T-cell (primary cell): ENCODE data around the gene APBB1IP. TPM values are rescaled to one million over a fixed set of nuclear protein-coding genes. Genes with fewer than 3 reads are reported as not detected.
A peak's percentile ranks its signal among the peaks of the same experiment; 100 is the strongest.

Experiments
- ATAC-seq, 4 experiments: fragments of 200-7000 bp in 3 of 4; fragments of 150-1000 bp in 1 of 4; cut with Tn5 transposase; replicated peaks in 1 of 4; 1 replicate in 3 of 4; 2 replicates in 1 of 4; pipeline ENCODE4 v1.10.0; 2021; ENCODE audit warnings: moderate library complexity in 3 of 4, mild to moderate bottlenecking in 2 of 4, moderate number of reproducible peaks in 1 of 4
- CTCF ChIA-PET, 2 donors: fragments of 300-600 bp; sonication (Branson Sonifier 250); formaldehyde crosslinking; loops; one replicate each; lab custom pipeline; 2022; ENCODE audit warnings: antibody characterized with exemption in 2 of 2; lab: Charles Lee
- POLR2A ChIA-PET, 2 donors: fragments of 300-600 bp; sonication (Branson Sonifier 250); formaldehyde crosslinking; loops; one replicate each; lab custom pipeline; 2022; ENCODE audit warnings: antibody characterized with exemption in 2 of 2; lab: Charles Lee
- DNase-seq, 35 experiments: peaks; one replicate each; pipeline versions ENCODE4 v3.0.0 to v3.0.0-alpha.2; 2013 to 2023
- H3K27ac ChIP-seq: one replicate; pipeline ENCODE4 v1.5.1; 2013; ENCODE audit warnings: low read length
- H3K27me3 ChIP-seq, 2 experiments: replicated peaks in 1 of 2; 1 replicate in 1 of 2; 2 replicates in 1 of 2; pipeline versions ENCODE4 v1.6.1 to v1.7.0; 2013; ENCODE audit warnings: low read length in 1 of 2, mixed read lengths in 1 of 2; ENCODE audit not compliant: control insufficient read depth in 2 of 2, insufficient read depth in 2 of 2; ENCODE audit errors: extremely low read depth in 1 of 2
- H3K36me3 ChIP-seq, 2 donors: 1 replicate in 1 of 2; 2 replicates in 1 of 2; pipeline versions ENCODE4 v1.6.1 to v1.7.0; 2013; ENCODE audit warnings: low read length in 1 of 2; ENCODE audit not compliant: control insufficient read depth in 2 of 2, insufficient read depth in 1 of 2; ENCODE audit errors: extremely low read depth in 1 of 2
- H3K4me1 ChIP-seq, 2 experiments: 1 replicate in 1 of 2; 2 replicates in 1 of 2; pipeline versions ENCODE4 v1.6.1 to v1.7.0; 2013; ENCODE audit warnings: low read length in 2 of 2, mixed read lengths in 1 of 2; ENCODE audit not compliant: insufficient read depth in 2 of 2, control insufficient read depth in 1 of 2; ENCODE audit errors: extremely low read depth in 1 of 2
- H3K4me3 ChIP-seq, 2 donors: 1 replicate in 1 of 2; 2 replicates in 1 of 2; pipeline versions ENCODE4 v1.5.1 to v1.7.0; 2013; ENCODE audit warnings: mild to moderate bottlenecking in 2 of 2, low read length in 1 of 2, moderate library complexity in 1 of 2; ENCODE audit not compliant: control insufficient read depth in 1 of 2; ENCODE audit errors: extremely low read depth in 1 of 2
- H3K9me3 ChIP-seq: 2 replicates; pipeline ENCODE4 v1.7.0; 2013
- H3K27ac Mint-ChIP-seq, 2 donors: one replicate each; pipeline ENCODE4 v1.8.0; 2020 to 2021; ENCODE audit warnings: mild to moderate bottlenecking in 2 of 2, mixed read lengths in 2 of 2
- H3K27me3 Mint-ChIP-seq, 2 donors: one replicate each; pipeline ENCODE4 v1.8.0; 2021 to 2022; ENCODE audit warnings: mixed read lengths in 2 of 2
- H3K36me3 Mint-ChIP-seq: one replicate; pipeline ENCODE4 v1.8.0; 2021; ENCODE audit warnings: mixed read lengths
- H3K4me1 Mint-ChIP-seq, 3 donors: one replicate each; pipeline ENCODE4 v1.8.0; 2020 to 2022; ENCODE audit warnings: mixed read lengths in 3 of 3, mild to moderate bottlenecking in 1 of 3
- H3K4me3 Mint-ChIP-seq, 3 donors: one replicate each; pipeline ENCODE4 v1.8.0; 2020 to 2022; ENCODE audit warnings: mild to moderate bottlenecking in 3 of 3, mixed read lengths in 3 of 3, moderate library complexity in 3 of 3
- H3K9me3 Mint-ChIP-seq, 3 donors: one replicate each; pipeline ENCODE4 v1.8.0; 2020 to 2022; ENCODE audit warnings: mixed read lengths in 3 of 3
- WGBS: methylation state at CpG from one replicate; pipeline ENCODE4 v1.1.5; 2013; ENCODE audit warnings: missing lambda C conversion rate; ENCODE audit not compliant: insufficient coverage; 5-methylcytosine and 5-hydroxymethylcytosine counted together
- total RNA-seq, 35 experiments: library from RNA in 6 of 35; stranded (reverse) in 6 of 35; fragments of 120-200 nt in 1 of 35; gene quantifications; one replicate each; pipeline versions ENCODE4 v1.2.1 to v1.2.4 and lab custom pipeline; 2013 to 2026

APBB1IP gene
- total RNA-seq, 5 donors from 2014 or later (not counting 1 experiment from before 2014, with no cell fraction given) = 86.5 to 102 (median 88.4) TPM

GRCh38 chr10:26519803-26520202, 81.7 kb downstream of the APBB1IP start:
- Histone ChIP-seq H3K27me3 (no peaks in the 10 kb centered on the region), H3K36me3 (peaks cover 26 to 91% of the 10 kb centered on the region in 2 donors), H3K4me1 (no peaks in the 10 kb centered on the region), H3K27ac (no peak overlapping the region), H3K9me3 (no peaks in the 10 kb centered on the region), H3K4me3 (no peak overlapping the region)
- DNase-seq (no peak), ATAC-seq (no peak)
- Mint-ChIP-seq H3K4me3 (no peak overlapping the region), H3K27ac (peak overlapping the region in 1 of 2 donors; percentile 4), H3K36me3 (peaks cover 83% of the 10 kb centered on the region), H3K4me1 (peaks cover 26 to 38% (median 28%) of the 10 kb centered on the region in 3 donors), H3K27me3 (no peaks in the 10 kb centered on the region), H3K9me3 (peaks cover 0 to 4% (median 4%) of the 10 kb centered on the region in 3 donors)
- WGBS = 100% methylated on average over 1 of the region's 1 CpG
- CTCF ChIA-PET = no interaction called here
- POLR2A ChIA-PET = interaction anchor here in 1 of 2 donors (0.5 to 0.6 kb wide), 2 partner anchors 16 to 490 kb away, joined by 3 read pairs; no protein-coding TSS in a partner anchor

GRCh38 chr10:26520575-26520974, 82.4 kb downstream of the APBB1IP start:
- POLR2A ChIA-PET = interaction anchor here in 1 of 2 donors (0.5 to 0.6 kb wide), 2 partner anchors 17 to 489 kb away, joined by 3 read pairs; no protein-coding TSS in a partner anchor
- CTCF ChIA-PET = no interaction called here
- Mint-ChIP-seq H3K4me3 (no peak overlapping the region), H3K27ac (peak overlapping the region in 1 of 2 donors; percentile 4), H3K36me3 (peaks cover 82% of the 10 kb centered on the region), H3K27me3 (no peaks in the 10 kb centered on the region), H3K4me1 (peaks cover 23 to 38% (median 31%) of the 10 kb centered on the region in 3 donors), H3K9me3 (peaks cover 0 to 4% (median 4%) of the 10 kb centered on the region in 3 donors)
- Histone ChIP-seq H3K9me3 (no peaks in the 10 kb centered on the region), H3K4me3 (no peak overlapping the region), H3K4me1 (no peaks in the 10 kb centered on the region), H3K36me3 (peaks cover 26 to 90% of the 10 kb centered on the region in 2 donors), H3K27me3 (no peaks in the 10 kb centered on the region), H3K27ac (no peak overlapping the region)
- ATAC-seq (no peak), DNase-seq (peak in 1 of 35 experiments; percentile 8)
- no CpG with 5 or more reads among the region's 1 CpG for WGBS

GRCh38 chr10:26524161-26524896, 86.2 kb downstream of the APBB1IP start:
- WGBS = 100% methylated on average over 2 of the region's 6 CpGs
- CTCF ChIA-PET = interaction anchor here in 1 of 2 donors (0.7 to 1.0 kb wide), 2 partner anchors 185 to 699 kb away, joined by 4 read pairs; no protein-coding TSS in a partner anchor
- Mint-ChIP-seq H3K4me3 (no peak overlapping the region), H3K9me3 (peaks cover 0 to 4% (median 1%) of the 10 kb centered on the region in 3 donors), H3K27ac (peak overlapping the region; percentile 44 to 76), H3K4me1 (peaks cover 21 to 32% (median 26%) of the 10 kb centered on the region in 3 donors), H3K36me3 (peaks cover 72% of the 10 kb centered on the region), H3K27me3 (no peaks in the 10 kb centered on the region)
- no peaks in the 10 kb centered on the region for H3K9me3 ChIP-seq
- H3K4me3 ChIP-seq = no peak overlapping the region
- no peaks in the 10 kb centered on the region for H3K4me1 ChIP-seq
- H3K27me3 ChIP-seq = no peaks in the 10 kb centered on the region
- POLR2A ChIA-PET = interaction anchor here in 1 of 2 donors (0.6 kb wide), 1 partner anchor 10 kb away, joined by 3 read pairs; no protein-coding TSS in a partner anchor
- H3K27ac ChIP-seq = no peak overlapping the region
- ATAC-seq = no peak
- peaks cover 2 to 89% of the 10 kb centered on the region in 2 donors for H3K36me3 ChIP-seq
- no peak for DNase-seq

GRCh38 chr10:26525586-26525985, 87.4 kb downstream of the APBB1IP start:
- CTCF ChIA-PET = interaction anchor here in 1 of 2 donors (0.5 to 1.0 kb wide), 2 partner anchors 34 to 698 kb away, joined by 4 to 5 read pairs; no protein-coding TSS in a partner anchor
- peaks cover 59% of the 10 kb centered on the region for H3K36me3 Mint-ChIP-seq

GRCh38 chr10:26527018-26527417, 88.9 kb downstream of the APBB1IP start:
- H3K4me3 Mint-ChIP-seq = no peak overlapping the region
- H3K27ac Mint-ChIP-seq = peak overlapping the region; percentile 16
- H3K27me3 Mint-ChIP-seq = no peaks in the 10 kb centered on the region
- H3K36me3 ChIP-seq = peaks cover 8 to 80% of the 10 kb centered on the region in 2 donors
- no peak overlapping the region for H3K27ac ChIP-seq
- no peaks in the 10 kb centered on the region for H3K4me1 ChIP-seq
- H3K4me3 ChIP-seq = no peak overlapping the region
- ATAC-seq (no peak), DNase-seq (no peak)
- peaks cover 11 to 22% (median 17%) of the 10 kb centered on the region in 3 donors for H3K4me1 Mint-ChIP-seq
- ChIA-PET POLR2A (interaction anchor here in 1 of 2 donors (0.6 kb wide), 1 partner anchor 16 kb away, joined by 3 read pairs; no protein-coding TSS in a partner anchor), CTCF (no interaction called here)
- H3K9me3 Mint-ChIP-seq = no peaks in the 10 kb centered on the region
- 100% methylated on average over 1 of the region's 2 CpGs for WGBS
- no peaks in the 10 kb centered on the region for H3K27me3 ChIP-seq
- H3K36me3 Mint-ChIP-seq = peaks cover 52% of the 10 kb centered on the region
- no peaks in the 10 kb centered on the region for H3K9me3 ChIP-seq

More at GRCh38 chr10:26525586-26525985, 87.4 kb downstream of the APBB1IP start:
- ATAC-seq (no peak), DNase-seq (no peak)
- Histone ChIP-seq H3K4me1 (no peaks in the 10 kb centered on the region), H3K27me3 (no peaks in the 10 kb centered on the region), H3K36me3 (peaks cover 8 to 84% of the 10 kb centered on the region in 2 donors), H3K9me3 (no peaks in the 10 kb centered on the region), H3K27ac (no peak overlapping the region), H3K4me3 (no peak overlapping the region)
- no peaks in the 10 kb centered on the region for H3K9me3 Mint-ChIP-seq
- no peaks in the 10 kb centered on the region for H3K27me3 Mint-ChIP-seq
- H3K27ac Mint-ChIP-seq = peak overlapping the region; percentile 17 to 83
- peaks cover 13 to 22% (median 18%) of the 10 kb centered on the region in 3 donors for H3K4me1 Mint-ChIP-seq
- H3K4me3 Mint-ChIP-seq = no peak overlapping the region
- WGBS = 57% methylated on average over 2 of the region's 3 CpGs
- POLR2A ChIA-PET = interaction anchor here in 1 of 2 donors (0.6 kb wide), 2 partner anchors 27 to 246 kb away, joined by 3 read pairs; no protein-coding TSS in a partner anchor

GRCh38 chr10:26528048-26528447, 89.9 kb downstream of the APBB1IP start:
- 97% methylated on average over 4 of the region's 5 CpGs for WGBS
- H3K4me1 ChIP-seq = no peaks in the 10 kb centered on the region
- peaks cover 8 to 83% of the 10 kb centered on the region in 2 donors for H3K36me3 ChIP-seq
- no peak overlapping the region for H3K4me3 ChIP-seq
- Mint-ChIP-seq H3K4me1 (peaks cover 9 to 22% (median 15%) of the 10 kb centered on the region in 3 donors), H3K27ac (peak overlapping the region; percentile 0 to 40), H3K9me3 (no peaks in the 10 kb centered on the region), H3K4me3 (no peak overlapping the region), H3K36me3 (peaks cover 49% of the 10 kb centered on the region), H3K27me3 (no peaks in the 10 kb centered on the region)
- ATAC-seq (no peak), DNase-seq (no peak)
- ChIA-PET POLR2A (interaction anchor here in 1 of 2 donors (0.7 kb wide), 1 partner anchor 23 kb away, joined by 6 read pairs; no protein-coding TSS in a partner anchor), CTCF (interaction anchor here in 1 of 2 donors (0.7 kb wide), 1 partner anchor 17 kb away, joined by 3 read pairs; no protein-coding TSS in a partner anchor)
- no peaks in the 10 kb centered on the region for H3K27me3 ChIP-seq
- no peak overlapping the region for H3K27ac ChIP-seq
- H3K9me3 ChIP-seq = no peaks in the 10 kb centered on the region
